ENCODE data around the gene C2CD2.

C2CD2 gene

DNA sequence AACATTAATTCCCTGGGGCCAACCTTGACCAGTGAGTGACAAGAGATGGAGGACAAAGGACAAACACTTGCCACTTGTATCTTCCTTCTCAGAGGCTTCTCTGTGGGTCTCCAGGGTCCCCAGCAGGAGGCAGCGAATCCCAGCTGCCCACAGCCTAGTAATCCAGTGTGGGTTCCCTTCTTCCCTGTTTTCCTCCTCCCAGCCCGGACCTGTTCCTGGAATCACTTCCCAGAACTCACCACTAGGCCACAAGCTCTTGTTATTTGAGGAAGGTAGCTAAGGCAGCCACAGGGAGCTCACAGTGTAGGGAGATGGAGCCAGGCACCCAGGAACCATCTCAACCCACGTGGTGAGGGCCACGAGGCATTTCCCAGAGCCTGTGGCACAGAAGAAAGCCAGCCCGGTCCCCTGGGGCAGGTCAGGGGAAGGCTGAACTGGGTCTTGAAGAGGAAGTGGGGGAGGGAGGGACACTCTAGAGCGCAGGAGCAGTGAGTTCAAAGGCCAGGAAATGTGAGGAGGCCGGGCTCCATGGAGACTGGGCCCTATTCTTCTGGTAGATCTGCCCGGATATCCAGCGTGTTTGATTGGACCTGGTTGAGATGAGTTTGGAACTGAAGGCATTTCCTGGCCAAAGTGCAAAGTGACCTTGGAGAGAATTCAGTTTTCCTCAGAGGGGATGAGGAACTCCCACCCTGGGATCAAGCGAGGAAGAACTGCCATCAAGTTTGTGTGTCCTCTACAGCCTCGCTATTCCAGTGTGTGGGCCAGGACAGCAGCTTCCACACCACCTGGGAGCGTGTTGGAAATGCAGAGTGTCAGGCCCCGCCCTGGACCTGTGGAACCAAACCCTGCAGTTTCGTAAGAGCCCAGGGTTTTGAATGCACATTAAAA lies 20.3 kb upstream of the C2CD2 start:
- TF ChIP-seq, protein P1, sequence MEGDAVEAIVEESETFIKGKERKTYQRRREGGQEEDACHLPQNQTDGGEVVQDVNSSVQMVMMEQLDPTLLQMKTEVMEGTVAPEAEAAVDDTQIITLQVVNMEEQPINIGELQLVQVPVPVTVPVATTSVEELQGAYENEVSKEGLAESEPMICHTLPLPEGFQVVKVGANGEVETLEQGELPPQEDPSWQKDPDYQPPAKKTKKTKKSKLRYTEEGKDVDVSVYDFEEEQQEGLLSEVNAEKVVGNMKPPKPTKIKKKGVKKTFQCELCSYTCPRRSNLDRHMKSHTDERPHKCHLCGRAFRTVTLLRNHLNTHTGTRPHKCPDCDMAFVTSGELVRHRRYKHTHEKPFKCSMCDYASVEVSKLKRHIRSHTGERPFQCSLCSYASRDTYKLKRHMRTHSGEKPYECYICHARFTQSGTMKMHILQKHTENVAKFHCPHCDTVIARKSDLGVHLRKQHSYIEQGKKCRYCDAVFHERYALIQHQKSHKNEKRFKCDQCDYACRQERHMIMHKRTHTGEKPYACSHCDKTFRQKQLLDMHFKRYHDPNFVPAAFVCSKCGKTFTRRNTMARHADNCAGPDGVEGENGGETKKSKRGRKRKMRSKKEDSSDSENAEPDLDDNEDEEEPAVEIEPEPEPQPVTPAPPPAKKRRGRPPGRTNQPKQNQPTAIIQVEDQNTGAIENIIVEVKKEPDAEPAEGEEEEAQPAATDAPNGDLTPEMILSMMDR (IDR thresholded peaks at IDR 0.05) = no peak

DNA sequence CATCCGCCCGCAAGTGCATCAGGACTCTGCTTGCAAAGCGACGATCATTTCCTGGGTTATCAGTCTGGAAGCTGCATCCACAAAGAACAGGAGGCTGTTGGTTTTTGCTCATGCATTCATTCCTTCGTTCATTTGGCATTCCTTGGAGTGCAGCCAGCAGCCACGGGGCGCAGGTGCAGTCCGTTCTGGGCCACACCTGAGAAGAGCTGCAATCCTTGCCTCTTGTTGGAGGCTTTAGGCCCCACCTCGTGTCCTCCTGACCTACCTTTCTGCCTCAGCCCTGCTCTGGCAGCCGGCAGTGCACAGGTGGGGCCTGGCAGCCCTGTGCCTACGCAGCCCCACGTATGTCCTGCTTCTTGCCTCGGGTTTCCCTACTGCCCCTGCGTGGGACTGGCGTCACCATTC lies 19.6 kb upstream of the C2CD2 start:
- TF ChIP-seq, protein P1 (IDR thresholded peaks at IDR 0.05) = no peak

- TF ChIP-seq, protein P1 (IDR thresholded peaks at IDR 0.05) = no peak
These were observed 18.8 kb upstream of the C2CD2 start for GRCh38 chr21:41972511-41973205.

GRCh38 chr21:41971891-41972290 lies 18.1 kb upstream of the C2CD2 start:
- TF ChIP-seq, protein P1 (IDR thresholded peaks at IDR 0.05) = no peak

- TF ChIP-seq, protein P1 (IDR thresholded peaks at IDR 0.05) = no peak
These were observed 17.2 kb upstream of the C2CD2 start for GRCh38 chr21:41970751-41971653.

DNA sequence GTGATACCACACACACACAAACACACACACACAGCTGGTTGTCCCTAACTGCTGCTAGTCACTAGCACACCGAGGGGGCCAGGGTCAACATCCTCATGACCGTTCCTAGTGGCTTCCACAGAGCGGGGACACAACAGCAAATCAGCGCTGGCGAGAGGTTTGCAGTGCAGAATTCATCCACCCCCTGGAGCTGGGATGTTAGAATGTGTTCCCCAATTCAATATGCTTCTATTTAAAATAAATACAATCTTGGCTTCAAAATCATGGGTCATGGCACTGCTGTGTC lies 16.2 kb upstream of the C2CD2 start:
- TF ChIP-seq, protein P1 (IDR thresholded peaks at IDR 0.05) = no peak

DNA sequence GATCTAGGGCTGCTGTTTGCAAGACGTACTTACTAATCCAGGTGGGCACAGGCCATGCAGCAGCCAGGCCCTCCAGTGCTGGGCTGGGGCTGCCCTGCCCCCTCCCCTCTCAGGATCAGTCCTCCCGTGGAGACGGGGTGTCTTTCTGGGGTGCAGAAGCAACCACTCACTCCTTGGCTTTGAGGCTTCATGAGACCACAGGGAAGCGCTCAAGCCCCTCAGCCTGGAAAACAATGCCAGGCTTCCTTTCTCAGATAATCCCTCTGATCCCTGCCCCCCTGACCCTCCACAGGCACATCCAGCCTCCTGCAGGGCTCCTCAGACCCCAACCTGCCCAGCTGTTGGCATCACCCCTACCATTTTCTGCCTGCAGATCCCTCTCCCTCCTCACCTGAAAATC lies 13.9 kb upstream of the C2CD2 start:
- TF ChIP-seq, protein P1 (IDR thresholded peaks at IDR 0.05) = no peak
